HG02610 (cell line): ENCODE data around the gene FRMD4A.

Experiments
- ATAC-seq: cut with Tn5 transposase; IDR thresholded peaks from one replicate; pipeline ENCODE4 v1.9.1; 2021; ENCODE audit warnings: mild to moderate bottlenecking, moderate library complexity; ENCODE audit not compliant: unreplicated experiment

The FRMD4A gene

DNA sequence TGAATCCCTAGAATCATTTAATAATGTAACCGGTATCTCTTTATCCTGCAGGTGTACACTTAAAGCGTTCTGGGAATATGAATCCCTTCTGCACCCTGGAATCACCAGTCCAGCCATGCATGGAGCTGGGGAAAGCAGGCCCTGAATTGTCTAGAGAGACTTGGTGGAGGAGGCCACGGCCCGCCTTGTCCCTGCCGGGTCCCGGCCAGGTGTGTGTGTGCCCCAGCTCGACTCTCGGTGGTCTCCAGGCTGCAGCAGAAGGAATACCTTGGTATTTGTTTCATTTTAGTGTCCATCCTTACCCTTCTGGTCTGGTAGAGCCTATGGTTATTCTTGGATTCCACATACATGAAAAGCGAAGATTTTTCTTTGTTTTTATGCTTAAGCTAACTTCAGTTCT, 685.9 kb downstream of the FRMD4A start:
- ATAC-seq = no peak

DNA sequence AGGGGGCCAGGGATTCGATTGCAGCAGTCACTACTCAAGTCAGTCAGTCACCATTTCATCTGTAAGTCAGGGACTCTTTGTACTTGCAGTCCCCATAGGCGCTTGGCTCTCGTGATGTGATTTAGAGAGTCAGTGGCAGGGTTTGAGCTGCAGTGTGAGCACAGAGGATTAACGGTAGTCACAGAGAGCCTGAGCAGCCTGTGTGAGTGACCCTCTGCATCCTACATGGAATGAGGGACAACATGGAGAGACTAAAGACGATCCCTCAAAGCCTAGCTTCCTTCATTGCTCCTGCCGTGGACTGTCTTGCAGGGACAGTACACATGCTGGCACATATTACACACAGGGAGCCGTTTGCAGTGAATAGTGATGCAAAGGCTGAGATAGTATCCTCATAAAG, 687.7 kb downstream of the FRMD4A start:
- no peak for ATAC-seq

GRCh38 chr10:13642293-13642692, 688.4 kb downstream of the FRMD4A start:
- ATAC-seq = no peak

DNA sequence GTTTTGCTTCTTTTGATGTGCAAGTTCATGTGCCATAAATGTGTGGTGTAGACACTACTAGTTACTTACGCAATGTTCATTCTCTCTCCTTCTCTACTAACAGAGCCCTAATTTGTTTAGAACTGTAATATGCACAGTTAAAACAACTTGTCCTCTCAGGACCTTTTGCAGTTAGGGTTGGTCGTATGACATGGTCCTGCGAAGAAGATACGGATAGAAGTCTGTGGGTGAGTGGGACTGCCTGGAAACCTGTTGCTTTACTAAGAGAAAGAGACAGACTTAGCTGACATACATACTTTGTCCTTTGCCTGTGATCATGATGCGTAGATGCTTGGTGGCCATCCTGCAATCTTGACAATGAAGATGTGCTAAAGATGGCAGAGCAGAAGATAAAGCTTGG, 692.8 kb downstream of the FRMD4A start:
- no peak for ATAC-seq

DNA sequence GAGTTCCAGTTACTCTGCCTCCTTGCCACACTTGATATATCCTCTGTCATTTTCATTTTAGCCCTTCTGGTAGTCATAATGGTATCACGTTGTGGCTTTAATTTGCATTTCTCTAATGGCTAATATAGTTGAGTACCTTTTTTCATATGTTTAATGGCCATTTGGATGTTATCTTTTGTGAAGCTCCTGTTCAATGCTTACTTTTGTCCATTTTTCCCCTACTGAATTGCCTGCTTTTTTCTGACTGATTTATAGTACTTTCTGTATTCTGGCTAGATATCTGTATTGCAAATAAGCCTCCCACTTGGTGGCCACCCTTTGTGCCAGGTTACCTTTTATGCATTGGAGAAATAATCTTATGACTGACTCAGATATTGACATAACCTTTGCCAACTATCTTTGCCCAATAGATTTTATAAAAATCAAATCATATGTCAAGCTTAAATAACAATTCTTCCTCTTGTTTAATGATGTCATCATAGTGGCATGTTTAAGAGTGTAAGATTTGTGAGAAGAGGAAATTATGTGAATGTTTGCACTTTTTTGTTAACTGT, 693.3 kb downstream of the FRMD4A start:
- ATAC-seq = peak; percentile 72

DNA sequence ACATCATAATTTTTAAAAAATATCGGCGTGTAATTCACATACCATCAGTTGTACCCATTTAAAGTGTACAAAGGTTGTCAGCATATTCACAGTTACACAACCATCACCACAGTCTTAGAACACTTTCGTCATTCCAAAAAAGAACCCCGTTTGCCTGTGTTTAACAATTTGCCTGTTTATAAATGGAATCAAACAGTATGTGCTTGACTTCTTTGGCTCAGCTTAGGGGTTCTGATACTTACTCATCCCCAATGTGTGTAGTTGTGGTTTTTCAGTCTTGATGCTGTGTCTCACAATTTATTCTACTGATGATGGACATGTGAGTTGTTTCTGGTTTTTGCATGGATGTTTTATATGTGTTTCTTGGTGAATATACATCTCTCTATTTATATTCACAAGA, 693.9 kb downstream of the FRMD4A start:
- ATAC-seq = no peak

GRCh38 chr10:13634207-13634606, 696.5 kb downstream of the FRMD4A start:
- no peak for ATAC-seq

DNA sequence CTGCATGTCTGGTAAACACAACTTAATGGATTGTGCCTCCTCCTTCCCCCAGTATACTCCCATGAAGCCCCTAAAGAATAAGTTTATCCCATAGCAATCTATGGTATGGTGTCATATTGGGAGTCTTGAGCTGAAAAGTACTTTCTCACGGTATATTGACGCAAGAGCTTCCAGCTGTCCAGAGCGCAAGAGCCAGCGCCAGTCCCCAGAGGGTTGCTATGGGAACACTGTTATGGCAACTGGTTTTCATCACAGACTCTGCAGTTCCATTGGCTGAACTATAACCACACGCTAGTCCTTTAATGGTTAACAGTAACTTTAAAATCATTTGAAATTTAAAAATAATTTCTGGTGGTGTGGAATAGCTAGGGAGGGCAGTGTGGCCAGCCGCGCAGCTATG, 697.0 kb downstream of the FRMD4A start:
- ATAC-seq = no peak

DNA sequence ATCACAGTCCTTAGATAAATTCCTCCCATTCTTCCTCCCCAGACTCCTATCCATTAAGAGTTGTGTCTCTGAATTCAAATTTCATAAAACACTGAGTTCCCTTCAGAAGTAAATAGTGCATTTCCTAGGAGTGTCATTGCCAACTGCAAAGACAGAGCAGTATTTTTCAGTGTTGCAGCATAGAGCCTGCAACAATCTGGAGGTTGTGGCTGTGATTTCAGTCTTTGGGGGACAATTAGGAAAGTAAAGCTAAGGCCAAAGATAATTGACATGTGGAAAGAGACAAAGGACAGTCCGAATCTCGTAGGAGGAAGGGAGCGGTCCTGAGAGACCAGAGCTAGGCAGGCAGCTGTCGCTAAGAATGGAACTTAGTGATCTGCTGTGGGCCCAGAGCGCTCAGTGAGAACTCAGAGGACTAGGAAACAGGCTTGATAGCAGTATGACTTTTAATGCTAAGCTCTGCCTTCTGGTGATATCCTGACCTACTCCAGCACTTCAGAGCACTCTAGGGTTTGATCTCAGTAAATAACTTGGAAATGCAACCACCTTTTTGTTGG, 697.8 kb downstream of the FRMD4A start:
- ATAC-seq = no peak

- no peak for ATAC-seq
Observed at GRCh38 chr10:13632440-13632839, 698.3 kb downstream of the FRMD4A start.

DNA sequence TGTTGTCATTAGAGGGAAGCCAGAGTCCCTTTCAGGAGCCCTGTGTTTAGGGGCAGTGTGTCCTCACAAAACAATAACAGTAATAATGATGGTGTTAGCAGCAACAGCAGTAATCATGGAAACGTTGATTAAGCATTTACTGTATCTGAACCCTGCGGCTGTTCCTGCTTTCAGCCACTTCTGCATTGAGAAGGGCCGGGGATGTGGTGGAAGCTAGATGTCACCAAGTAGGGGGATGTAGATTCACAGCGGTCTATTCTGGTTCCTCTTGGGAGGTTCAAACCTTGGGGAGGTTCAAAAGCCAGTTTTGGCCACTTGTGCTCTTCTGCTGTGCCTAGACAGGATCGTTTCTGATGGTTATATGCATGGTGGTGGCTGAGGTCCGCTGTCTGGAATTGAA, 699.1 kb downstream of the FRMD4A start:
- no peak for ATAC-seq

DNA sequence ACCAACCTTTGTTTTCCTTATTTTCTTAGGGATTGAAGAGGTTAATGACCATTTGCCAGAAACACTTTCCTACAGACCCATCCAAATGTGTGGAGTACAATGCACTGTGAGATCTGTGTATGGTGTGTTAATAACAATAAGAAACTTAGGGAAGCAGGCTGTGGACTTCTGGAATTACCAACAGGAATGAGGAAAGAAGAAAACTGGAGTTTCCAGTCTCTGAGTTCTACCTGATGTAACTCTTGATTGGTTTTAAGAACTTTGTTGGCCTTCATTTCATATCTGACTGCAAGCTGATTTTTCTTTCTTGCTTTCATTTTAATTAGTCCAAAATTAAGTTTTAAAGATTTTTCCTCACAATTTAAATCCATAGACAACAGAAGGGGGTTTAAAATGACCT, 700.5 kb downstream of the FRMD4A start:
- no peak for ATAC-seq

DNA sequence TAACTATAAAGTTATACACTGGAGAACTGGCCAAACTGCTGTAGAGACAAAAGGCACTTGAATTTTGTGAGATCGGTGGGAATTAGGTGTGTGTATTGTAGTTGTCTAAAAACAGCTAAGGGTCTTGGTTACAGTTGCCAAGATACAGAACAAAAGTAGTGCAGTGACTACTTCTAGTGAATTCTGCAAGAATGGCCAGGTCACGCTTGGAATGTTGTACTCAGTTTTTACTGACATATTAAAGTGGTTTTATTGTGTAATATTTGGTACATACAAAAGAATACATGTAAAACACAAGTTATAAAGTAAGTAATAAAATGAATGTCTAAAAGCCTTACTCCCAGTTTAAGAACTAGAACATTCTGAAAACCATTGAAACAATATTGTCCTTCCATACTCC, 701.6 kb downstream of the FRMD4A start:
- ATAC-seq = no peak

GRCh38 chr10:13628661-13629060, 702.1 kb downstream of the FRMD4A start:
- no peak for ATAC-seq

- no peak for ATAC-seq
Observed at GRCh38 chr10:13627459-13628310, 703.0 kb downstream of the FRMD4A start.

- ATAC-seq = no peak
Observed at GRCh38 chr10:13624630-13625029, 706.1 kb downstream of the FRMD4A start.

DNA sequence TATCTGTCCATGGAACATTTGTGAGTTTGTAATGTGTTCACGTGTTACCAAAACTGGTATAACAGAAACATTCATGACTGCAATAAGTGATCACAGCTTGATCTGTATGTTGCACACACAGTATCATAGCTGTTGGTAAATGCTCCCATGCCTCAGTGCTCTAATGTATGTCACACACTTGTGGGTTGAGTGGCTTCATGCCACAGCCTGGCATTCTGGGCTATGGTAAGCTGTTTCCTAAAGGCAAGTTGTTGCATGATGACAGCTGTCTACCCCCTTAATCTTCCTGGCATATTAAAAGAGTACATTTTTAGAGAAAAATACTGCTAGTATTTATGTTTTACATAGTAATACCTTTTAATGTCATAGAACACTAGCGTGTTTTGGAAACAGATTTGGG, 708.8 kb downstream of the FRMD4A start:
- ATAC-seq = no peak

DNA sequence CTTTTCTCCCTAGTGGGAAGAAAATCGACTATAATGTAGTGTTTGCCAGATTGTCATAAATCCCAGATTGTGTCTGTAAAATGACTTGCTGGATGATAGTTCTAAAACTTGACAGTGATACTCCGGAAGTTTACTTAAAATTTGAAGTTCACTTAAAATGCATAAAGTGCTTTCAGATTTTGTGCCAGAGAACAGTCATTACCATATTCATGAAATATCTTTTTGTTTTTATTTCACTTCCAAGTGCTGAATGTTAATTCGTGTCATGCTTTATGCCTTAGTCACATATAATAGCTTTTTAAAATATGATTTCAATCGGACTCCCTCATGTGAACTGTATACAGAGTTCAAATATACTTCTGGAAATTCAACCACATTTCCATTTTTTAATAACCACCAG, 713.6 kb downstream of the FRMD4A start:
- no peak for ATAC-seq

GRCh38 chr10:13615650-13616300, 714.9 kb downstream of the FRMD4A start:
- ATAC-seq = no peak

GRCh38 chr10:13614530-13615332, 716.0 kb downstream of the FRMD4A start:
- no peak for ATAC-seq

DNA sequence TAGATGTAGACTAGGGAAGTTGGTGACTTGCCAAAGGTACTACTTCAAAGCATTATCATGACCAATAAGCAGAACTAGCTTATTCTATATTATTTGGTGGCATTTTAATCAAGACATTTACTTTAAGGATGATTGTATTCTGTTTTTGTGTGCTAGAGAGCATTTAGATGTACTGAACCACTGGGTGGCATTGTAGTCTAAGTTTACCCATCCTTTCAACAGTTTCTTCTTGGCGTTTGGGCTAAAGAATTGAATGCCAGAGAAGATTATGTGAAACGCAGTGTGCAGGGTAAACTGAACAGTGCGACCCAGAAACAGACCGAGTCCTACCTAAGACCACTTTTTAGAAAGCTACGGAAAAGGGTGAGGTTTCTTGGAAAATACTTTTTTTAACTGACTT, 717.2 kb downstream of the FRMD4A start:
- ATAC-seq = no peak
